ENCODE data around the gene NOSTRIN.

Gene NOSTRIN, protein sequence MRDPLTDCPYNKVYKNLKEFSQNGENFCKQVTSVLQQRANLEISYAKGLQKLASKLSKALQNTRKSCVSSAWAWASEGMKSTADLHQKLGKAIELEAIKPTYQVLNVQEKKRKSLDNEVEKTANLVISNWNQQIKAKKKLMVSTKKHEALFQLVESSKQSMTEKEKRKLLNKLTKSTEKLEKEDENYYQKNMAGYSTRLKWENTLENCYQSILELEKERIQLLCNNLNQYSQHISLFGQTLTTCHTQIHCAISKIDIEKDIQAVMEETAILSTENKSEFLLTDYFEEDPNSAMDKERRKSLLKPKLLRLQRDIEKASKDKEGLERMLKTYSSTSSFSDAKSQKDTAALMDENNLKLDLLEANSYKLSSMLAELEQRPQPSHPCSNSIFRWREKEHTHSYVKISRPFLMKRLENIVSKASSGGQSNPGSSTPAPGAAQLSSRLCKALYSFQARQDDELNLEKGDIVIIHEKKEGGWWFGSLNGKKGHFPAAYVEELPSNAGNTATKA

DNA sequence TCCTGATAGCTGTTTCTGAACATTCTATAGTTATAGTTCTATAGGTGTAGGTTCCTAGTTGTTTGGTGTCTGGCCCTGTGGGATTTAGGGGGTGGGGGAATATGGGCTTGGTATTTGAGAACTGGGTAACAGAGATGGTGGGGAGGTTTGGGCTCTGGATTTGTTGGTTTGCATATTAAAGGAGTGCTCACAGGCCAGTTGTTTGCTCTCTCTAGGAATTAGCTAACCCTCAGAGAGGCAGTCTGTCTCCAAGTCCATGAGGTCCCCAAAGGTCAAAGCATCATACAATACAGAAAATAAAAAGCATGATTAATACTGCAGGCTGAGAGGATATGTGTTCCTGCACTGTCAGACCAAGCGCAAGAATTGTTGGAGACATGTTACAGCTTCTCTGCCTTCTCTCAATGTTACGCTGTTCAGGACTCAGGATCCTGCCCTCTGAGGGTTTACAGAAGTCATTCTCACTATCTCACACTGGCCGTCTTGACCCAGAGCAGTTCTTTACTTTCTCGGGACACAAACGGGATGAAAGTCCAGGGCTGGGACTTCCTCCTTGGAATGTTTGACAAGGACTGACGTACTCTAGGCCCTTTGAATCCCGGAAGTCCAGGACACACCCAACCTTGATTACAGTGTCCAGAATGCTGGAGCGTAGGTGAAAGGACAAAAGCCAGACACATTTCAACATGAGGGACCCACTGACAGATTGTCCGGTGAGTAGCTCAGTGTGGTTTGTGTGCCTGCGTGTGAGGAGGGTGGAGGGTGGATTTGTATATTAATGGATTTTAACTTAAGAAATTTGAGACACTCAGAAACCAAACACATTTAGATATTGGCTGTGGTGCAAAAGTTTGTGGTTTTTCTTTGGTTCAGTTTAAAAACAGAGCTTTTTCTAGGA is at the start of gene NOSTRIN:
TSS of gene NOSTRIN (plus strand) at position 677 of the 898 bp plus-strand sequence. CDS start at position 687, 10 bp downstream.
- H3K27ac ChIP-seq: no peak within 1 kb of the TSS
- TF ChIP-seq, protein P1, sequence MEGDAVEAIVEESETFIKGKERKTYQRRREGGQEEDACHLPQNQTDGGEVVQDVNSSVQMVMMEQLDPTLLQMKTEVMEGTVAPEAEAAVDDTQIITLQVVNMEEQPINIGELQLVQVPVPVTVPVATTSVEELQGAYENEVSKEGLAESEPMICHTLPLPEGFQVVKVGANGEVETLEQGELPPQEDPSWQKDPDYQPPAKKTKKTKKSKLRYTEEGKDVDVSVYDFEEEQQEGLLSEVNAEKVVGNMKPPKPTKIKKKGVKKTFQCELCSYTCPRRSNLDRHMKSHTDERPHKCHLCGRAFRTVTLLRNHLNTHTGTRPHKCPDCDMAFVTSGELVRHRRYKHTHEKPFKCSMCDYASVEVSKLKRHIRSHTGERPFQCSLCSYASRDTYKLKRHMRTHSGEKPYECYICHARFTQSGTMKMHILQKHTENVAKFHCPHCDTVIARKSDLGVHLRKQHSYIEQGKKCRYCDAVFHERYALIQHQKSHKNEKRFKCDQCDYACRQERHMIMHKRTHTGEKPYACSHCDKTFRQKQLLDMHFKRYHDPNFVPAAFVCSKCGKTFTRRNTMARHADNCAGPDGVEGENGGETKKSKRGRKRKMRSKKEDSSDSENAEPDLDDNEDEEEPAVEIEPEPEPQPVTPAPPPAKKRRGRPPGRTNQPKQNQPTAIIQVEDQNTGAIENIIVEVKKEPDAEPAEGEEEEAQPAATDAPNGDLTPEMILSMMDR (conservative IDR thresholded peaks at IDR 0.05): no peak

- no peak overlapping the region for H3K27ac ChIP-seq
- TF ChIP-seq, protein P1 (conservative IDR thresholded peaks at IDR 0.05): no peak
Measured at GRCh38 chr2:168753765-168754329, 48.6 kb upstream of the NOSTRIN start.

- TF ChIP-seq, protein P1 (conservative IDR thresholded peaks at IDR 0.05): no peak
- H3K27ac ChIP-seq: no peak overlapping the region; the same call in 1 of the 2 replicates
Measured at GRCh38 chr2:168757223-168757622, 45.2 kb upstream of the NOSTRIN start.

GRCh38 chr2:168758970-168759820 is 43.2 kb upstream of the NOSTRIN start:
- no peak overlapping the region for H3K27ac ChIP-seq
- TF ChIP-seq, protein P1 (conservative IDR thresholded peaks at IDR 0.05): peak; percentile 83

GRCh38 chr2:168765401-168765800 is 37.0 kb upstream of the NOSTRIN start:
- H3K27ac ChIP-seq: no peak overlapping the region
- TF ChIP-seq, protein P1 (conservative IDR thresholded peaks at IDR 0.05): no peak

DNA sequence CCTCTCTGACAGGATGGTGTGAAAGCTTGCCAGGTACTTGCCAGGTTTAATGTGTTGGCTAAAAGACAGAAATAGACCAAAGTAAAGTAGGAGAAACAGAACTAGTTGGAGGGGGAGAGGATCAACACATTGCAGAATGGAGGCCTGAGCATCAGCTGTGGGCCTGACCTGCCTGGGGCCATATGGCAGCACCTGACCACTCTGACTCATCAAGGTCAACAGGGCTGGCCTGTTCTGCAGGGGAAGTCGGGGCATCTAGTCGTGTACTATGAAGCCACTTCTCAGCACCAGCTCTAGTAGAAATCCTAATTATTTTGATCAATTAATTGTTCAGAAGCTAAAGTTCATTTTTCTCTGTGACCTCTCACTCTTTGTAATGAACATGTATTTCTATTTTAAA is 35.8 kb upstream of the NOSTRIN start:
- no peak overlapping the region for H3K27ac ChIP-seq
- TF ChIP-seq, protein P1 (conservative IDR thresholded peaks at IDR 0.05): no peak

Measured in VCaP (cell line).